SK-N-SH (cell line): Measurements from ENCODE around the gene TAOK3.

Source experiments
- EP300 ChIP-seq, 2 experiments: IDR thresholded peaks; 2 replicates each; pipeline versions ENCODE4 v1.4.0 to v1.6.1; 2012; ENCODE audit warnings: borderline replicate concordance in 1 of 2, low read depth in 1 of 2, low read length in 1 of 2
- TF ChIP-seq, protein P1 (sequence below): fragments of 200-600 bp; sonication (generic); IDR thresholded peaks from 2 replicates; pipeline ENCODE4 v1.6.1; 2017; ENCODE audit warnings: antibody characterized with exemption, mild to moderate bottlenecking, moderate library complexity

DNA sequence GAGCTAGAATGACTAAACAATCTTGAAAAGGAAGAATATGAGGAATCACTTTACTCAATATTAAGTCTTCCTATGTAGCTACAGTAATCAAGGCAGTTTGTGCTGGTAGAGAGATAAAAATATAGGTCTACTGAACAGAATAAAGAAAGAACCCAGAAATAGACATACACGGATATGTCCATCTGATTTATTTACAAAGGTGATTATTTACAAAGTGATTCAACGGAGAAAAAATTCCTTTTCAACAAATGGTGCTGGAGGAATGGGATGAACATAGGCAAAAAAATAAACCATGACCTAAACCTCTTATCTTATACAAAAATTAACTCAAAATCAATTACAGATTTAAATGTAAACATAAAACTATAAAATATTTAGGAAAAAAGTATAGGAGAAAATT lies 36.6 kb downstream of the TAOK3 start:
- TF ChIP-seq, protein P1, sequence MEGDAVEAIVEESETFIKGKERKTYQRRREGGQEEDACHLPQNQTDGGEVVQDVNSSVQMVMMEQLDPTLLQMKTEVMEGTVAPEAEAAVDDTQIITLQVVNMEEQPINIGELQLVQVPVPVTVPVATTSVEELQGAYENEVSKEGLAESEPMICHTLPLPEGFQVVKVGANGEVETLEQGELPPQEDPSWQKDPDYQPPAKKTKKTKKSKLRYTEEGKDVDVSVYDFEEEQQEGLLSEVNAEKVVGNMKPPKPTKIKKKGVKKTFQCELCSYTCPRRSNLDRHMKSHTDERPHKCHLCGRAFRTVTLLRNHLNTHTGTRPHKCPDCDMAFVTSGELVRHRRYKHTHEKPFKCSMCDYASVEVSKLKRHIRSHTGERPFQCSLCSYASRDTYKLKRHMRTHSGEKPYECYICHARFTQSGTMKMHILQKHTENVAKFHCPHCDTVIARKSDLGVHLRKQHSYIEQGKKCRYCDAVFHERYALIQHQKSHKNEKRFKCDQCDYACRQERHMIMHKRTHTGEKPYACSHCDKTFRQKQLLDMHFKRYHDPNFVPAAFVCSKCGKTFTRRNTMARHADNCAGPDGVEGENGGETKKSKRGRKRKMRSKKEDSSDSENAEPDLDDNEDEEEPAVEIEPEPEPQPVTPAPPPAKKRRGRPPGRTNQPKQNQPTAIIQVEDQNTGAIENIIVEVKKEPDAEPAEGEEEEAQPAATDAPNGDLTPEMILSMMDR = no peak
- TF ChIP-seq EP300 (IDR thresholded peaks at IDR 0.05; ENCODE audit: borderline replicate concordance in 1 of 2, low read depth in 1 of 2, low read length in 1 of 2) = no peak
